Measurements from ENCODE around the gene TMEM250.

GRCh38 chr9:136155576-136155975 lies 36.9 kb upstream of the TMEM250 start:
- TF ChIP-seq POLR2A (IDR thresholded peaks at IDR 0.05) (no peak), CTCF (IDR thresholded peaks at IDR 0.05 in 4 of 5, conservative IDR thresholded peaks at IDR 0.05 in 1 of 5) (no peak)

Measured in gastrocnemius medialis (tissue), 4 donors.